Measurements from ENCODE around the gene MS4A4A.

GRCh38 chr11:60318726-60319125 lies 38.3 kb downstream of the MS4A4A start:
- TF ChIP-seq CTCF (IDR thresholded peaks at IDR 0.05) (no peak), POLR2A (IDR thresholded peaks at IDR 0.05; ENCODE audit: low read depth) (no peak), POLR2AphosphoS5 (IDR thresholded peaks at IDR 0.05) (no peak)

All from esophagus muscularis mucosa (tissue), 3 donors.